Measurements from ENCODE around the gene ATG14. TPM values are rescaled to one million over a fixed set of nuclear protein-coding genes. Genes with fewer than 3 reads are reported as not detected.

ATG14 gene
- total and polyA plus RNA-seq, 8 donors, result 3.0 to 8.1 (median 4.7) TPM

GRCh38 chr14:55410876-55411275 is 754 bp downstream of the ATG14 start:
- no peak for DNase-seq
- Histone ChIP-seq H3K36me3 (no peaks in the 10 kb centered on the region), H3K27me3 (no peaks in the 10 kb centered on the region), H3K9me3 (no peaks in the 10 kb centered on the region), H3K4me3 (peak overlapping the region; percentile 88 to 100 (median 95)), H3K27ac (no peak overlapping the region), H3K4me1 (peaks cover 4 to 13% (median 7%) of the 10 kb centered on the region in 3 donors)
- intact Hi-C loops (cut with DNase I), result no loop called here
- 6 to 13% methylated on average over 4 of the region's 4 CpGs for WGBS, 2 donors
- FAIRE-seq, result no peak
- no peak for TF ChIP-seq CTCF (IDR thresholded peaks at IDR 0.05)
- ATAC-seq, result no peak

GRCh38 chr14:55404173-55404854 is 7.3 kb downstream of the ATG14 start:
- Histone ChIP-seq H3K4me3 (no peak overlapping the region), H3K4me1 (peaks cover 0 to 7% (median 0%) of the 10 kb centered on the region in 3 donors), H3K27me3 (no peaks in the 10 kb centered on the region), H3K9me3 (no peaks in the 10 kb centered on the region), H3K36me3 (no peaks in the 10 kb centered on the region), H3K27ac (no peak overlapping the region)
- FAIRE-seq (no peak), DNase-seq (no peak), ATAC-seq (peak in 1 of 4 donors; percentile 46)
- intact Hi-C loops (cut with DNase I), result no loop called here
- WGBS, 2 donors, result 48 to 60% methylated on average over 5 of the region's 5 CpGs
- TF ChIP-seq CTCF (IDR thresholded peaks at IDR 0.05), result no peak

- 90 to 95% methylated on average over 6 of the region's 6 CpGs for WGBS, 2 donors
- Histone ChIP-seq H3K36me3 (no peaks in the 10 kb centered on the region), H3K9me3 (no peaks in the 10 kb centered on the region), H3K27me3 (no peaks in the 10 kb centered on the region), H3K4me3 (no peak overlapping the region), H3K27ac (no peak overlapping the region), H3K4me1 (peaks cover 0 to 11% (median 0%) of the 10 kb centered on the region in 3 donors)
- ATAC-seq, result no peak
- DNase-seq, result no peak
- TF ChIP-seq CTCF (IDR thresholded peaks at IDR 0.05), result no peak
- no peak for FAIRE-seq
- intact Hi-C loops (cut with DNase I), result no loop called here
Measured at GRCh38 chr14:55401751-55402150, 9.9 kb downstream of the ATG14 start.

- no peak for TF ChIP-seq CTCF (IDR thresholded peaks at IDR 0.05)
- H3K27ac ChIP-seq, result no peak overlapping the region
- WGBS, 2 donors, result 80 to 83% methylated on average over 2 of the region's 2 CpGs
- H3K4me3 ChIP-seq, result no peak overlapping the region
- H3K4me1 ChIP-seq, result peaks cover 0 to 11% (median 0%) of the 10 kb centered on the region in 3 donors
- no peaks in the 10 kb centered on the region for H3K27me3 ChIP-seq
- FAIRE-seq, result no peak
- DNase-seq, result no peak
- ATAC-seq, result no peak
- intact Hi-C loops (cut with DNase I), result no loop called here
- no peaks in the 10 kb centered on the region for H3K9me3 ChIP-seq
- H3K36me3 ChIP-seq, result peaks cover 0 to 4% (median 0%) of the 10 kb centered on the region in 3 donors
Measured at GRCh38 chr14:55399852-55400251, 11.8 kb downstream of the ATG14 start.

- no peak for DNase-seq
- peaks cover 0 to 11% (median 0%) of the 10 kb centered on the region in 3 donors for H3K4me1 ChIP-seq
- H3K4me3 ChIP-seq, result no peak overlapping the region
- no peak for FAIRE-seq
- no peak for ATAC-seq
- H3K27me3 ChIP-seq, result no peaks in the 10 kb centered on the region
- TF ChIP-seq CTCF (IDR thresholded peaks at IDR 0.05), result no peak
- H3K9me3 ChIP-seq, result no peaks in the 10 kb centered on the region
- H3K27ac ChIP-seq, result peak overlapping the region in 1 of 4 donors; percentile 33
- intact Hi-C loops (cut with DNase I), result no loop called here
- WGBS, 2 donors, result 90 to 94% methylated on average over 1 of the region's 1 CpG
- H3K36me3 ChIP-seq, result peaks cover 0 to 7% (median 0%) of the 10 kb centered on the region in 3 donors
Measured at GRCh38 chr14:55399183-55399582, 12.4 kb downstream of the ATG14 start.

Measured in pancreas (tissue), 10 donors.